HG02840 (cell line): ENCODE data around the gene GOLPH3.
"Not testable (repeated sequence)": the region's sequence is repeated elsewhere in the genome, so short reads cannot be mapped to it uniquely, and the experiment has no call there.

Source experiments
- ATAC-seq: cut with Tn5 transposase; IDR thresholded peaks from one replicate; pipeline ENCODE4 v1.9.1; 2021; ENCODE audit warnings: mild to moderate bottlenecking, moderate library complexity, moderate number of reproducible peaks; ENCODE audit not compliant: unreplicated experiment, low FRiP score

The GOLPH3 gene

GRCh38 chr5:32172186-32172911 lies 1.8 kb downstream of the GOLPH3 start:
- not testable (repeated sequence) for ATAC-seq

DNA sequence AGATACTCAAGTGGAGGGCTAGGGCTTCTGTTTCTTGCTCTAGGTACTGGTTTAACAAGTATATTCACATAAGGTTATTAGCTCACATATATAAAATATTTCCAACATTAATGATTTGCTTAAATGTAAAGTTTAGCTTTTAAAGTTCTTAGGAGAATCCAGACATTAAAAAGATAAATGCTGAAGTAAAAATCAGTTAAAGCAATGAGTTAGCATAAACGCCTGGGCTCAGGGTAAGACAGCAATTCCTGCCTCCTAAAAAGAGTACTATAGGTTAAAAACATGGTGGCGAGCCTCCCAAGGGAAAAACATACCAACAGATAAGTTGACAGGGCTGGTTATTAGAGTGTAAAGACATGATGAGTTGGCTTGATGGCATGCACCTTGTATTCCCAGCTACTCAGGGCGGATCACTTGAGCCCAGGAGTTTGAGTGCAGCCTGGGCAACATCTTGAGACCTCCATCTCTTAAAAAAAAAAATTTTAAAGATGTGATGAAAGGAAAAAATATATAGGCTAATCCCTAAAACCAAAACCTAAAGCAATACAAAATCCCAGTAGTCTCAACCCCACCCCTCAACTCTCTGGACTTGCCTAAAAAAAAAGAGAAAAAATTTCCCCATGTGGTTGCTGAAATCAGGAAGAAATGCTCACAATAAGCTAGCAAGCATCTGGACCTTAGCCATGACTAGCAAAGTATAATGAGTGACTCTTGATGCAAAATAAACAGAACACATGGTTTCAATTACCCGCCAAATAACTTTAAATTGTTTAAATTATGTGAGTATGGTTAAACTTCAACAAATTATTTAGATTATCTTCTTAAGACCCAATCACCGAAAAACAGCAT lies 3.6 kb downstream of the GOLPH3 start:
- ATAC-seq: no peak

- ATAC-seq: no peak
Observed at GRCh38 chr5:32168460-32169033, 5.6 kb downstream of the GOLPH3 start.

DNA sequence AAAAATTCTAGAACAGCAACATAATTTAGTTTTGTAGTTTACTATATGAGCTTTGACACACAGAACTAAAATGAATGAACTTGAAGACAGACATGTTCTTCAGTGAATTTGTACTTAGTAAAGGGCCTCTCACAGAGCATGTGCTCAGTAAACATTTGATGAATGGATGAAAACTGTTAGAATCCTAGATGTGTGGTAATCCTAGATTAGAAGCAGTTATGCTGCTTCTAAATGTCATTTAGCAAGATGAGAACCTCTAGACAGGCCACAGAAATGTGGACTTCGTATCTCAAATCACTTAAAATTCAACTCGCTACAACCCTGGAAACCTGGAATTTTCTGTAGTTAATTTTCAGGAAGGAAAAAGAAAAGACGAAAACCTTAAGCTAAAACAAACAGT lies 8.5 kb downstream of the GOLPH3 start:
- no peak for ATAC-seq

GRCh38 chr5:32163785-32164184 lies 10.3 kb downstream of the GOLPH3 start:
- no peak for ATAC-seq

GRCh38 chr5:32163053-32163452 lies 11.1 kb downstream of the GOLPH3 start:
- ATAC-seq: no peak

- no peak for ATAC-seq
Observed at GRCh38 chr5:32160228-32160627, 13.9 kb downstream of the GOLPH3 start.

DNA sequence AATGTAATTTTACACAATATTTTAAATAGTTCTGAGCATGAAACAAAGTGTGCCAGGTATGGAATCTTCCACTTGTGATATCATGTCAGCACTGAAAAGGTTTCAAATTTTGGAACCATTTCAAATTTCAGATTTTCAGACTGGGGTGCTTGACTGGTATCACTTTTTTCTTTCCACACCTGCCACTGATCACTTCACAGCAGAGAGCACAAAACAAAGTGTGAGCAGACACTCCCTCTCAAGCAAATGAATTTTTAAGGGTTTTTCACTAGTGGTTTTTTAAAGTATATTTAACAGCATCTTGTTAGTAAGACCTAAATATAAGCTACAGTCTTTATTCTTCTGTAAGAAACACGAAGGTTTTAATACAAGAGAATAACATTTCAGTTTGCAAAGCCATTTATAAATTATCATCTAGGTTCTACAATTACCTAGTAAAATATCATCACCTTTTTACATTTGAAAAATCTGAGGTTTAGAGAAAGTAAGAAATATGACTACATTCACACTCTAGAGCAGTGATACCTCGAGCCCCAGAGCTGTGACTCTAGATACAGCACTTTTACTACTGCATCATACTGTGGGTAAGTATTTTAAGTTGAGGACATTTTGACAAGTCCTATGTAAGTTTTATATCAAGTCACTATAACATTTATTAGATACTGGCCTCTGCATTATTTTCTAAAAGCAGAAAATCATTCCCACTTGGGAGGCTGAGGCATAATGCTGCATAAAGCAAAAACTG lies 14.6 kb downstream of the GOLPH3 start:
- no peak for ATAC-seq

DNA sequence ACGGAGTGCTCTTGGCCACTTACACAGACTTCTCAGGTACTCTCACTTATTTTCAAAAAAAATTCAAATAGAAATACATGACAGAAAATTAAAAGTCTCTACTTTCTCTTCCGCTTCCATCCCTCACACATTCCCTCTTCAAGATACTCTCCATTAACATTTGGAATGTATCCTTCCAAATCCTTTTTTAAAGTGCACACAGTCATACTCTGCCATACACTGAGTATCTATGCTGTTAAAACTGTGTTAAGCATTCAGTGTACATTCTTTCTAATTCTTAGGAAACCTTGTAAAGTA lies 15.5 kb downstream of the GOLPH3 start:
- no peak for ATAC-seq

GRCh38 chr5:32157078-32157477 lies 17.0 kb downstream of the GOLPH3 start:
- no peak for ATAC-seq

DNA sequence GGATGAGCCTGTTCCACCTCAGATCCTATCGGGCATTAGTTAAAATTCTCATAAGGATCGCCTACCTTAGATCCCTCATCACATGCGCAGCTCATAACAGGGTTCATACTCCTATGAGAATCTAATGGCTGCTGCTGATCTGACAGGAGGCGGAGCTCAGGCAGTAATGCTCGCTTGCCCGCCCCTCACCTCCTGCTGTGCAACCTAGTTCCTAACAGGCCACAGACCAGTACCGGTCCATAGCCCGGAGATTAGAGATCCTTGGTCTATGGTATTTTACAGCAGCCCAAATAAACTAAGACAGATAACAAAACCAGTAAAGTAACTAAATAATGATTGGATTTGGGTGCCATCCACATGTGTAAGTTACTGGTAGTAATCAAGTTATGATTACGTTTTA lies 17.5 kb downstream of the GOLPH3 start:
- no peak for ATAC-seq

GRCh38 chr5:32155211-32155610 lies 18.9 kb downstream of the GOLPH3 start:
- ATAC-seq: no peak

GRCh38 chr5:32153723-32154122 lies 20.4 kb downstream of the GOLPH3 start:
- no peak for ATAC-seq

DNA sequence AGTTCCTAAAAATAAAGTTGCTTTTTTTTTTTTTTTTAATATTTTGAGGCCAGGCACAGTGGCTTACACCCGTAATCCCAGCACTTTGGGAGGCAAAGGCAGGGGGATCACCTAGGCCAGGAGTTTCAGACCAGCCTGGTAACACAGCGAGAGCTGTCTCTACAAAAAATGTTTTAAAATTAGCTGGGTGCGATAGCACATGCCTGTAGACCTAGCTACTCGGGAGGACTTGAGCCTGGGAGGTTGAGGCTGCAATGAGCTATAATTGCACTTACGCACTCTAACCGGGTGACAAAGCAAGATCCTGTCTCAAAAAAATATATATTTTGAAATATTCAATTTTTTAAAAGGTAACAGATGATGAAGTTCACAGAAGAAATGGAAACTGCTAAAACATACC lies 22.9 kb downstream of the GOLPH3 start:
- ATAC-seq: no peak

DNA sequence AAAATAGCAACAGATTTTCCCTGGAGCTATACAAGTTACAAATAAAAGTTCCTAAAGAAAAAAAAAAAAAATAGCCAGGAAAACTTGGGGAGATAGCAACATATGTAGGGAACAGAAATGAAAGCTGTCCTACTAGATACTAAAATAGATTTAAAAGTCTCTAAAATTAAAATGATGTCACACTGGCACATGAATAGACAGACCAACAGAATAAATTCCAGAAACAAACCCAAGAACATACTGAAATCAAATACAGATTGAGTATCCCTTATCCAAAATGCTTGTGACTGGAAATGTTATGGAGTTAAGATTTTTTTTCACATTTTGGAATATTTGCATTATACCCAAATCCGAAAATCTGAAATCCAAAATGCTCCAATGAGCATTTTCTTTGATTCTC lies 23.8 kb downstream of the GOLPH3 start:
- no peak for ATAC-seq

DNA sequence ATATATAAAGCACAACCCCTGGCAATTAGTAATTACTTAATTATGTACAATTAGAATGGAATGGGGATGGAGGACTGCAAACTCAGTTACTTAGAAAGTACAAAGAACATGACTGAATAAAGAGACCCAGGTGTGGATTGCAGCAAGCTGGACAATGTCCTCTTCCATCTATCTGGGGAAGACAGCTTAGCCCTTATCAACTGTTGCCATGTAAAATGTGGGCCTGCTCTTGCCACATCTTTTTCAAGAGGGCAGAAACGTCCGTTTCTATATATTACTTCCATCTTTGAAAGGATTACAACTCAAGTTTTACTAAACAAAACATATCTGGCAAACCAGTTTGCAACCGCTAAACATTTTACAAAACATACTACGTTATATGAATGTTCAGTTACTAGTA lies 26.2 kb downstream of the GOLPH3 start:
- ATAC-seq: no peak

DNA sequence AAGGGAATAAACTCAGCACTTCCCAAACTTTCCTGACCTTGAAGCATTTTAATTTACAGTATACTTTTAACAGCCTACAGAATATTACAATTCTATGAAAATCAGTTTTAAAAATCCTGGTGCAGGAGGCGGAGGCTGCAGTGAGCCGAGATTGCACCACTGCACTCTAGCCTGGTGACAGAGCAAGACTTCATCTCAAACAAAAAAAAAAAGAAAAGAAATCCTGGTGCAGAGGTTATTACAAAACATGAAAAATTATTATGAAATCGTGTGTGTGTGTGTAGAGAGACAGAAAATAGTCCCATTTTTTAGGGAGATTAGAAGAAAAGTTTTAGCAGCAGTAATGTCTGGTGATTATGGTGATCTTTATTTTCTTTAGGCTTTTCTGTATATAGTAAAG lies 26.9 kb downstream of the GOLPH3 start:
- no peak for ATAC-seq

DNA sequence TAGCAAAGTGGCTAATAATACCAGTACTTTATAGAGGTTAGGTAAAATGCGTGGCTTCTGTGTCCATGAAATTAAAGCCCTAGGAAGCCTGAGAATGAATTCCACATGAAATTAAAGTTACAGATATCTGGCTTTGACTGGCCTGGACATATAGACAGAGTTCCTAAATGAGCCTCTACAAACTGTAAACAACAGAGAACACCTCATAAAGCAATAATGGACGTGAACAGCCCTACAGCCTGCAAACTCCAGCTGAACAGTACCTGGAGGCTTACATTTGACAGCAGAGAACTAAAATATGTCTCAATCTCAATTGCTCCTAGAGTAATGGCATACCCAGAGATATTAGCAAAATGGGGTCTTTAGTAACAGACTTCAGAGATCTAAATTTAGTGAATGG lies 28.7 kb downstream of the GOLPH3 start:
- no peak for ATAC-seq

DNA sequence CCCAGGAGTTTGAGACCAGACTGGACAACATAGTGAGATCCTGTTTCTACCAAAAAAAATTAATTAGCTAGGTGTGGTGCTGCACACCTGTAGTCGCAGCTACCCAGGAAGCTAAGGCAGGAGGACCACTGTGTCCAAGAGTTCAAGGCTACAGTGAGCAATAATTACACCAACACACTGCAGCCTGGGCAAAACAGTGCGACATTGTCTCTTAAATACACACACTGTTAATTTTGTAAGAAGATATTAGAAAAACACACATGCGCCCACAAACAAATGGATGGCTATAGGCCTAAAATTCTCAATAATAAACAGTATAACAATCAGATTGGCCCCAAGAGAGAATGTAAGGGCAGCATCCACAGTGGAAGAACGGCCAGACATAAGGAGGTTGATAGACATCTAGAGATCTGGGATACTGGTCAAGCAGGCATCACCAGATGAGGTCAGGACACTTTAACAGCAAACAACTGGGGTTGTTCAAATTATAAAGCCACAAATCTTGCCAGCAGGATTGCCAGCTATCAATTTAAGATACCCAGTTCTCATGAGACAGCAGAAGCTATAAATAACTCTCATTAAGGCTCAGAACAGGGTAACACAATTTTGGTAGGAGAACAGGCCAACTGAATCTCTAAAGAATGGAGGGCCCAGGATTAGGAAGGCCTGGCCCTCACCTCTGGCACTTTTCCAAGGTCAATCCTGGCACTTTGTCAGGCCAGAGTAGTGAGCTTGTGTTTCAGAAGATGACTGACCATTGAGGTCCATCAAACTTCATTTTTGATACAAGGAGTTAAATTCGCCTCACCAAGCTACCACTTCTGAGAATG lies 29.5 kb downstream of the GOLPH3 start:
- no peak for ATAC-seq
